HEK293 (cell line): ENCODE measurements around the gene UNC5B.

Experiments used
- BCL11B ChIP-seq: fragments of 450-650 bp; formaldehyde crosslinking; IDR thresholded peaks from 2 replicates; pipeline ENCODE4 v1.5.1; 2016; ENCODE audit warnings: low read depth, missing biosample characterization, missing genetic modification characterization
- GFI1B ChIP-seq: fragments of 450-650 bp; formaldehyde crosslinking; IDR thresholded peaks from 2 replicates; pipeline ENCODE4 v1.5.1; 2016; ENCODE audit warnings: missing biosample characterization, missing genetic modification characterization
- GLIS1 ChIP-seq: fragments of 450-650 bp; formaldehyde crosslinking; IDR thresholded peaks from 2 replicates; pipeline ENCODE4 v1.5.1; 2016; ENCODE audit warnings: missing biosample characterization, missing genetic modification characterization
- HOXD13 ChIP-seq: sonication (generic); formaldehyde crosslinking; IDR thresholded peaks from 2 replicates; pipeline ENCODE4 v1.8.0; 2022; ENCODE audit warnings: missing genetic modification reagents, borderline replicate concordance
- MYNN ChIP-seq: fragments of 450-650 bp; formaldehyde crosslinking; IDR thresholded peaks from 2 replicates; pipeline ENCODE4 v1.5.1; 2016; ENCODE audit warnings: missing biosample characterization, missing genetic modification characterization, borderline replicate concordance
- OSR2 ChIP-seq: fragments of 450-650 bp; formaldehyde crosslinking; IDR thresholded peaks from 2 replicates; pipeline ENCODE4 v1.5.1; 2016; ENCODE audit warnings: missing biosample characterization, missing genetic modification characterization
- SP3 ChIP-seq: fragments of 450-650 bp; formaldehyde crosslinking; IDR thresholded peaks from 2 replicates; pipeline ENCODE4 v1.5.1; 2016; ENCODE audit warnings: missing biosample characterization, missing genetic modification characterization
- SP7 ChIP-seq: fragments of 450-650 bp; formaldehyde crosslinking; IDR thresholded peaks from 2 replicates; pipeline ENCODE4 v1.5.1; 2016; ENCODE audit warnings: missing biosample characterization, missing genetic modification characterization
- TRIM28 ChIP-seq: IDR thresholded peaks from 2 replicates; pipeline ENCODE4 v1.6.1; 2011; ENCODE audit warnings: low read length, control low read depth, borderline replicate concordance
- ZBTB6 ChIP-seq: fragments of 450-650 bp; formaldehyde crosslinking; IDR thresholded peaks from 2 replicates; pipeline ENCODE4 v1.5.1; 2017; ENCODE audit warnings: missing biosample characterization, missing genetic modification characterization
- ZIC2 ChIP-seq: fragments of 450-650 bp; formaldehyde crosslinking; IDR thresholded peaks from 2 replicates; pipeline ENCODE4 v1.5.1; 2016; ENCODE audit warnings: missing biosample characterization, missing genetic modification characterization
- ZNF280D ChIP-seq: fragments of 450-650 bp; formaldehyde crosslinking; IDR thresholded peaks from 2 replicates; pipeline ENCODE4 v1.5.1; 2016; ENCODE audit warnings: missing biosample characterization, missing genetic modification characterization
- ZNF341 ChIP-seq: fragments of 450-650 bp; formaldehyde crosslinking; IDR thresholded peaks from 2 replicates; pipeline ENCODE4; 2016; ENCODE audit warnings: low read depth, missing biosample characterization, missing genetic modification characterization
- ZNF521 ChIP-seq: fragments of 450-650 bp; formaldehyde crosslinking; IDR thresholded peaks from 2 replicates; pipeline ENCODE4 v1.5.1; 2017; ENCODE audit warnings: missing biosample characterization, mild to moderate bottlenecking, missing genetic modification characterization
- ZNF530 ChIP-seq: fragments of 450-650 bp; formaldehyde crosslinking; IDR thresholded peaks from 2 replicates; pipeline ENCODE4 v1.5.1; 2016; ENCODE audit warnings: low read depth, missing biosample characterization, missing genetic modification characterization
- ZNF558 ChIP-seq: fragments of 450-650 bp; formaldehyde crosslinking; IDR thresholded peaks from 2 replicates; pipeline ENCODE4 v1.5.1; 2016; ENCODE audit warnings: missing biosample characterization, missing genetic modification characterization
- ZNF670 ChIP-seq: fragments of 450-650 bp; formaldehyde crosslinking; IDR thresholded peaks from 2 replicates; pipeline ENCODE4 v1.5.1; 2016; ENCODE audit warnings: missing biosample characterization, missing genetic modification characterization, low read depth
- TF ChIP-seq, protein P1 (sequence below): fragments of 450-650 bp; formaldehyde crosslinking; IDR thresholded peaks from 2 replicates; pipeline ENCODE4 v1.5.1; 2016; ENCODE audit warnings: missing biosample characterization, missing genetic modification characterization
- TF ChIP-seq, protein P2 (sequence below): fragments of 450-650 bp; IDR thresholded peaks from 2 replicates; pipeline ENCODE4 v1.5.1; 2018; ENCODE audit warnings: missing biosample characterization, mild to moderate bottlenecking, missing genetic modification characterization
- TF ChIP-seq, protein P3 (sequence below): fragments of 450-650 bp; formaldehyde crosslinking; IDR thresholded peaks from 2 replicates; pipeline ENCODE4 v1.5.1; 2017; ENCODE audit warnings: missing biosample characterization, missing genetic modification characterization
- TF ChIP-seq, protein P4 (sequence below): fragments of 450-650 bp; formaldehyde crosslinking; IDR thresholded peaks from 2 replicates; pipeline ENCODE4 v1.5.1; 2016; ENCODE audit warnings: missing biosample characterization, missing genetic modification characterization

UNC5B gene

GRCh38 chr10:71241114-71241829, 28.9 kb downstream of the UNC5B start (continued):
- TF ChIP-seq SP7 (tag by site-specific recombination), result 0 out of 2 replicates have a peak, but pooled peaks have one; percentile 95
- no peak for TF ChIP-seq GFI1B (tag by site-specific recombination)
- no peak for TF ChIP-seq SP3 (tag by site-specific recombination)
- no peak for TF ChIP-seq MYNN (tag by site-specific recombination)
- TF ChIP-seq ZNF558 (tag by site-specific recombination), result no peak
- peak; percentile 83 for TF ChIP-seq ZBTB6 (tag by site-specific recombination)
- TF ChIP-seq OSR2, result peak; percentile 26; the same call in 1 of the 2 replicates
- TF ChIP-seq, protein P1, sequence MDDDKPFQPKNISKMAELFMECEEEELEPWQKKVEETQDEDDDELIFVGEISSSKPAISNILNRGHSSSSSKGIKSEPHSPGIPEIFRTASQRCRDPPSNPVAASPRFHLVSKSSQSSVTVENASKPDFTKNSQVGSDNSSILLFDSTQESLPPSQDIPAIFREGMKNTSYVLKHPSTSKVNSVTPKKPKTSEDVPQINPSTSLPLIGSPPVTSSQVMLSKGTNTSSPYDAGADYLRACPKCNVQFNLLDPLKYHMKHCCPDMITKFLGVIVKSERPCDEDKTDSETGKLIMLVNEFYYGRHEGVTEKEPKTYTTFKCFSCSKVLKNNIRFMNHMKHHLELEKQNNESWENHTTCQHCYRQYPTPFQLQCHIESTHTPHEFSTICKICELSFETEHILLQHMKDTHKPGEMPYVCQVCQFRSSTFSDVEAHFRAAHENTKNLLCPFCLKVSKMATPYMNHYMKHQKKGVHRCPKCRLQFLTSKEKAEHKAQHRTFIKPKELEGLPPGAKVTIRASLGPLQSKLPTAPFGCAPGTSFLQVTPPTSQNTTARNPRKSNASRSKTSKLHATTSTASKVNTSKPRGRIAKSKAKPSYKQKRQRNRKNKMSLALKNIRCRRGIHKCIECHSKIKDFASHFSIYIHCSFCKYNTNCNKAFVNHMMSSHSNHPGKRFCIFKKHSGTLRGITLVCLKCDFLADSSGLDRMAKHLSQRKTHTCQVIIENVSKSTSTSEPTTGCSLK (tag by site-specific recombination), result no peak
- TF ChIP-seq ZNF341 (tag by site-specific recombination), result no peak
- no peak for TF ChIP-seq ZNF670 (tag by site-specific recombination)
- TF ChIP-seq TRIM28, result no peak
- TF ChIP-seq ZNF530 (tag by site-specific recombination), result no peak
- no peak for TF ChIP-seq BCL11B (tag by site-specific recombination)
- TF ChIP-seq, protein P2, sequence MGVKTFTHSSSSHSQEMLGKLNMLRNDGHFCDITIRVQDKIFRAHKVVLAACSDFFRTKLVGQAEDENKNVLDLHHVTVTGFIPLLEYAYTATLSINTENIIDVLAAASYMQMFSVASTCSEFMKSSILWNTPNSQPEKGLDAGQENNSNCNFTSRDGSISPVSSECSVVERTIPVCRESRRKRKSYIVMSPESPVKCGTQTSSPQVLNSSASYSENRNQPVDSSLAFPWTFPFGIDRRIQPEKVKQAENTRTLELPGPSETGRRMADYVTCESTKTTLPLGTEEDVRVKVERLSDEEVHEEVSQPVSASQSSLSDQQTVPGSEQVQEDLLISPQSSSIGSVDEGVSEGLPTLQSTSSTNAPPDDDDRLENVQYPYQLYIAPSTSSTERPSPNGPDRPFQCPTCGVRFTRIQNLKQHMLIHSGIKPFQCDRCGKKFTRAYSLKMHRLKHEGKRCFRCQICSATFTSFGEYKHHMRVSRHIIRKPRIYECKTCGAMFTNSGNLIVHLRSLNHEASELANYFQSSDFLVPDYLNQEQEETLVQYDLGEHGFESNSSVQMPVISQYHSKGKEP, result no peak
- peak; percentile 91 for TF ChIP-seq GLIS1 (tag by site-specific recombination)
- TF ChIP-seq ZIC2 (tag by site-specific recombination), result peak; percentile 33
- no peak for TF ChIP-seq ZNF521 (tag by site-specific recombination)
- no peak for TF ChIP-seq ZNF280D (tag by site-specific recombination)
- TF ChIP-seq, protein P3, sequence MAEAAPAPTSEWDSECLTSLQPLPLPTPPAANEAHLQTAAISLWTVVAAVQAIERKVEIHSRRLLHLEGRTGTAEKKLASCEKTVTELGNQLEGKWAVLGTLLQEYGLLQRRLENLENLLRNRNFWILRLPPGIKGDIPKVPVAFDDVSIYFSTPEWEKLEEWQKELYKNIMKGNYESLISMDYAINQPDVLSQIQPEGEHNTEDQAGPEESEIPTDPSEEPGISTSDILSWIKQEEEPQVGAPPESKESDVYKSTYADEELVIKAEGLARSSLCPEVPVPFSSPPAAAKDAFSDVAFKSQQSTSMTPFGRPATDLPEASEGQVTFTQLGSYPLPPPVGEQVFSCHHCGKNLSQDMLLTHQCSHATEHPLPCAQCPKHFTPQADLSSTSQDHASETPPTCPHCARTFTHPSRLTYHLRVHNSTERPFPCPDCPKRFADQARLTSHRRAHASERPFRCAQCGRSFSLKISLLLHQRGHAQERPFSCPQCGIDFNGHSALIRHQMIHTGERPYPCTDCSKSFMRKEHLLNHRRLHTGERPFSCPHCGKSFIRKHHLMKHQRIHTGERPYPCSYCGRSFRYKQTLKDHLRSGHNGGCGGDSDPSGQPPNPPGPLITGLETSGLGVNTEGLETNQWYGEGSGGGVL (tag by site-specific recombination), result no peak
- TF ChIP-seq, protein P4, sequence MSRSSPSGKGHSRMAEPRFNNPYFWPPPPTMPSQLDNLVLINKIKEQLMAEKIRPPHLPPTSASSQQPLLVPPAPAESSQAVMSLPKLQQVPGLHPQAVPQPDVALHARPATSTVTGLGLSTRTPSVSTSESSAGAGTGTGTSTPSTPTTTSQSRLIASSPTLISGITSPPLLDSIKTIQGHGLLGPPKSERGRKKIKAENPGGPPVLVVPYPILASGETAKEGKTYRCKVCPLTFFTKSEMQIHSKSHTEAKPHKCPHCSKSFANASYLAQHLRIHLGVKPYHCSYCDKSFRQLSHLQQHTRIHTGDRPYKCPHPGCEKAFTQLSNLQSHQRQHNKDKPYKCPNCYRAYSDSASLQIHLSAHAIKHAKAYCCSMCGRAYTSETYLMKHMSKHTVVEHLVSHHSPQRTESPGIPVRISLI (tag by site-specific recombination), result no peak
- TF ChIP-seq HOXD13, result no peak
